GM19468 (cell line): ENCODE results near the gene SPTBN2.
"Not testable (repeated sequence)": the region's sequence is repeated elsewhere in the genome, so short reads cannot be mapped to it uniquely, and the experiment has no call there.

Source experiments
- ATAC-seq: cut with Tn5 transposase; IDR thresholded peaks from one replicate; pipeline ENCODE4 v1.9.1; 2021; ENCODE audit warnings: mild to moderate bottlenecking, moderate library complexity, moderate number of reproducible peaks; ENCODE audit not compliant: unreplicated experiment; ENCODE audit errors: extremely low read depth

Gene SPTBN2

DNA sequence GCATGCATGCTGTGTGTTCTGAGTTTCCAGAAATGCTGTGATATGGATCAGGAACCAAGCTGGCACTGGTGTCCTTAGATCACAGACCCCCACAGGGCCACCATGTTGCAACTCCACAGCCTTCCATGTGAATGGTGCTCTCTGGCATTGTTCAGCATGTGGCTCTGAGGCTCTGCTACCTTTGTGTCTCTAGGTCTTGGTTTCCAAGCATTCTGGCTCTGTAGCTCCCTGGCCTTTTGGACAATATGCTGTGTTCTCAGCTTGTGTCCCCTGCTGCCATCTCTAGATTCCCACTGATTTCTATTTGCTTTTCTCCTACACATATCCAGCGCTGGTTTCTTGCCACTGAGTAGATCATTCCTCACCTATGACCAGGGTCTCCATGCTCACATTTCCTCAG is 3.9 kb downstream of the SPTBN2 start:
- no peak for ATAC-seq

DNA sequence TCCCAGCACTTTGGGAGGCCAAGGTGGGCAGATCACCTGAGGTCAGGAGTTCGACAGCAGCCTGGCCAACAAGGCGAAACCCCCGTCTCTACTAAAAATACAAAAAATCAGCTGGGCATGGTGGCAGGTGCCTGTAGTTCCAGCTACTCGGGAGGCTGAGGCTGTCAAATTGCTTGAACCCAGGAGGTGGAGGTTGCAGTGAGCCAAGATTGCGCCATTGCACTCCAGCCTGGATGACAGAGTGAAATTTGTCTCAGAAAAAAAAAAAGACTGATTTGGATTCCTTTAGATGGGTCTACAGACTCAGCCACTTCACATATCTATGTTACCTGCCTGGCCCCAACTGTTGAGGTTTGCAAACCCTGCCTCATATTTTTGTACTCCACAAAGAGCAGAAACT is 4.8 kb downstream of the SPTBN2 start:
- ATAC-seq: not testable (repeated sequence)

- ATAC-seq: no peak
These were observed 5.3 kb downstream of the SPTBN2 start for GRCh38 chr11:66723693-66724092.

DNA sequence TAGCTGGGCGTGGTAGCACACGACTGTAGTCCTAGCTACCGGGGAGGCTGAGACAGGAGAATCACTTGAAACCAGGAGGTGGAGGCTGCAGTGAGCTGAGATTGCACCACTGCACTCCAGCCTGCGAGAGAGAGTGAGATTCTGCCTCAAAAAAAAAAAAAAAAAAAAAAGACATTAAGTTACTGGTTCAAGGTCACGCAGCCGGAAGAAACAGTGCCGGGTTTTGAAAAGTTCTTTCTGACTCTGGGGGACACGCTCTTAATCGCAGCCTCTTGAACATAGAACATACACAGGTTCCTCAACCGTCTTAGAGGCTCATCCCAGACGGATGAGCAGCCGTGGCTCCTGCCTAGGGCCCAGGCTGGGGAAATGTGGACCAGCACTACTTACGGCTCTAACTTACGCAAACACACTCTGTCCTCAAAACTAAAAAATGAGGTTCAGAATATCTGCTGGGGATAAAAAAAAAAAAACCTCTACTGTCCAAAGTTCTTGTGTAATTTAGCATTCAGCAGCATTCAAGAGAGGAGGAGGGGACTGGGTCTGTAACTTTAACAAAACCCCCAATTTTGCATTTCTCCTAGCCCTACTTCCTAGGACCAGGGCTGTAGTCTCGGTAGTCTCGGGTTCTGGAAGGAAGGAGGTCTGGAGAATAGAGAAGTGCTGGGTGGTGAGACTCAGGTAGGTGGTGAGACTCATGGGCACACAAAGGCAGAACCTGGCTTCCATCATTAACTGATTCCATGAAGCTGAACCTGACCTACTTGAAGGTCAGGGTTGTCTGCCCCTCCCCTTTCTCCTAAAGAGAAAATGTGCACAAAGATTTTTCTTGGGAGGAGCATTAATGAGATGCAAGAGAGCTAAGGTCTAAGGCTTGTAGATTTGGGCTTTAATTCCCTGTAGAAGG is 6.0 kb downstream of the SPTBN2 start:
- ATAC-seq: no peak

DNA sequence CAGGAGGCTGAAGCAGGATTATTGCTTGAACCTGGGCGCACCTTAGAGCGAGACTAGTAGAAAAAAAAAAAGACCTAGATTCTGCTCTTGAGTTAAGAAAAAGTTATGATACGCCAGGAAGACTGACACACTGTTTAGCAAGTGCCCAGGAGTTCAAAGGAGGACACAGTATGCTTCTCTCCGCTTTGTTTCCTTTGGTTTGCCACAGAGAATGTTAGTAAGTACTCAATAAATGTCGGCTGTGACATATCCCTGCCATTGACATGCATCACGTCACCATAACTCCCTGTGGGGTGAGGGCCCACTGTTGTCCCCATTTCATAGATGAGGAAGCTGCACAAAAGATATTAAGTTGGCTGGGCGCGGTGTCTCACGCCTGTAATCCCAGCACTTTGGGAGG is 7.1 kb downstream of the SPTBN2 start:
- ATAC-seq: no peak

DNA sequence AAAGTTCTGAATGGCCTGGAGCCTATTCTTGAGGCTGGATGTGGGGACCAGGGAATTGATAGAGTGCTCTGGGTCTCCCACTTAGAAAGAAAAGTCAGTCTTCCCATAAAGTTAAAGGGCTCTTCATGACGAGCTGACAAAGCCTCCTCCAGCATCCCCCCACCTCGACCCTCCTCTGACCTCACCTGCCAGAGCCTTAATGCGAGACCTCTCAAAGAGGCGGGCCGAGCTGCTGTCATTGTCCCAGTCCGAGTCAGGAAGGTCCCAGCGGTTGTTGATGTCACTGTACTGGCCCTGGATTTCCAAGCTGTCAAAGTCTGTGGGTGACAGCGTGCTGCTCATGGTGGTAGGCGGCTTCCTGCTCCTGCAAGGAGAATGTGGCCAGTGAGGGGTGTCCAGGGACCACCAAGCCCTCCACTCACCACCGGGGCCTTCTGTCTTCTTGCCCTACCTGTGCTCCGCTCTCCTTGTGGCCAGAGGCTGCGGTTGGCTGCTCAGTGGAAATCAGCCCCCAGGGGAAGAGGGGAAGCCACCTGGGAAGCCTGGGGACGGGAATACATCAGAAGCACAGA is 8.0 kb downstream of the SPTBN2 start:
- no peak for ATAC-seq

DNA sequence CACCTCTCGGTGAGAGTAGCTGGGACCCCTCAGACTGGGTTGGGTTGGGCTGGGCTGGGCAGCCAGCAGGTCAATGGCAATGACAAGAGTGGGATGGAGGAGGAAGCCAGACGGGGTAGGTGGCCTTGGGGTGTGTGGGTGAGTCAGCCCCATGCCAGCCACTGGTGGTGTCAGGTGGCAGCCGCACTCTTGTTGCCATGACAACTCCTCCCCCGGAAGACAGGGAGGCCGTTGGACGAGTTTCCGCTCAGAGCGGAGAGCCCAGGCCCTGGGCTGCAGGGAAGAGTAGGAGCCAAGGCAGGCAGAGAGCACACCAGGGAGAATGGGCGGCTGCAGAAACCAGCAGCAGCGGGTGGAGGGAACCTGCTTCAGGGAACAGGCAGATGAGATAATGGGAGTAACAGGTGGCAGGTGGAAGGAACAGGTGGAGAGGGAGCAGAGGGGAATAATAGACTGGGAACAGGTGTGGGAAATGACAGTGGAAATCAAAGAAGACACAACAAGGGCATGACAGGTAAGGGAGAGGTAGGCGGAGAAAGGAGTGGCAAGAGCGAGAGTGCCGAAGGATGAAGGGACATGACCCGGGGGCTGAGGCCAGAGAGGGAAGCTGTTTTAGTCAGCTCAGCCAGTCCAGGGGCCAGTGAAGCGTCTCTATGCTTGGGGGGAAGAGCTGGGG is 8.7 kb downstream of the SPTBN2 start:
- ATAC-seq: no peak

DNA sequence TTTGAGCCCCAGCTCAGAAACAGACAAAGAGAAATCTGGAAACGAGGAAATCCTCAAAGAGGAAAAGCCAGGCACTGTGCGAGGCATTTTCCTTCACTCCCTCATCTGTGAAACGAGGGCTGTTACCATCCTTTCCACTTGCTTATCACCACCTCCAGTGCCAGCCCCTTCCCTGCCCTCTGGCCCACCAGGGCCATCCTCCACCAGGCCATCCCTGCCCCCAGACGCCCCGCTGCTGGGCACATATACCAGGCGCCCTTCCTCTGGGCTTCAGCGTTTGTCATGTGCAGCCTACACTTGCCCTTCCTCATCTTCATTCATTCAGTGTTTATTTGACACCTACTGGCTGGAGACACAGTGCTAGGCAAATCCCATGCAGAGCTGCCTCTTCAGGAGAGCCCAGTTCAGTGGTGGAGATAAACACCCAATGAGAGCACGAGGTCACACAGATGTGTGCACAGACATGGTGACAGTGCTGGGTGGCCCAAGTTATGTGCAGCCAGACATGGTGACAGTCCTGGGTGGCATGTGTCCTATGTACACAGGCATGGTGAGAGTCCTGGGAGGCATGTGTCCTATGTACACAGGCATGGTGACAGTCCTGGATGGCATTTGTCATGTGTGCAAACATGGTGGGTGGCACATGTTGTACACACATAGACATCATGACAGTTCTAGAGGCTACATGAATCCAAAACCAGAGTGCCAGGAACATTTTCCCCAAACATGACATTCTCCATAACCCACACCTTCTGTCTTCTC is 9.7 kb downstream of the SPTBN2 start:
- ATAC-seq: no peak

- no peak for ATAC-seq
These were observed 10.6 kb downstream of the SPTBN2 start for GRCh38 chr11:66718320-66718971.

- no peak for ATAC-seq
These were observed 11.1 kb downstream of the SPTBN2 start for GRCh38 chr11:66717925-66718319.

DNA sequence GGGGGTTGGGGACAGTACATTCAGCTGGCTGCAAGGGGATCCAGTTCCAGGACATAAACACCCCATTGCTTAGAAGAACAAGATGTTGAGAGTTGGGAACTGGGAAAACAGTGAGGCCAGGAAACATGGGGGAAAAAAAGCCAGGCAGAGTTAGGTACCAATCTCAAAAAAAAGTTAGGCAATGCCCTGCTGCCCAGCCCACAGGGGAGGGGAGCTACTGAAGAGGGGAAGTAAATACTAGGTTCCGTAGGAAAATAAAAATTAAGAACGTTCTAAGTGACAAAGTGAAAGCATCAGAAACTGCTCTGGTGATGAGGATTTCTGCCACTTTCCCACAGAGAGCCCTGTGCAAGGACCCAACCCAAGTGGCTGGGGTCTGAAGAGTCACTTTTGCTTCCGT is 12.0 kb downstream of the SPTBN2 start:
- ATAC-seq: no peak

- ATAC-seq: no peak
These were observed 13.5 kb downstream of the SPTBN2 start for GRCh38 chr11:66715346-66716085.

- ATAC-seq: no peak
These were observed 15.1 kb downstream of the SPTBN2 start for GRCh38 chr11:66713746-66714480.

GRCh38 chr11:66710384-66710930 is 18.6 kb downstream of the SPTBN2 start:
- ATAC-seq: no peak

DNA sequence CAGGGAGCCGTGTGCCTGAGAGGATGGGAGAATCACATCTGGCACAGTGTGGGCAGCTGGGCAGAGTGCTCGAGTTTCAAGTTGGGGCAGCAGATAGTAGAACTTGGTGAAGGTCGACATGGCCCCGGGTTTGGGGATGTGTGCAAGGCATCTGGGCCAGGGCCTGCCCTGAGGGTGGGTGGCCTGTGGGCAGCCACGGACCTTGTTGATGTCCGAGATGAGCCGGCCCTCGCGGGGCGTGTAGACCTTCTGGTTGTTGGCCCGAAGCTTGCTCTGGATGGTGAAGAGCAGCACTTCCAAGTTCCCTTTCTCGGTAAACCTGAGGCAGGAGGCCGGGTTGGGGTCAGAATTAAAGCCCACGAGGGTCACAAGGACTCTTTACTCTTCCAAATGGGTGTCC is 20.3 kb downstream of the SPTBN2 start:
- ATAC-seq: no peak

- no peak for ATAC-seq
These were observed 20.9 kb downstream of the SPTBN2 start for GRCh38 chr11:66708094-66708493.

DNA sequence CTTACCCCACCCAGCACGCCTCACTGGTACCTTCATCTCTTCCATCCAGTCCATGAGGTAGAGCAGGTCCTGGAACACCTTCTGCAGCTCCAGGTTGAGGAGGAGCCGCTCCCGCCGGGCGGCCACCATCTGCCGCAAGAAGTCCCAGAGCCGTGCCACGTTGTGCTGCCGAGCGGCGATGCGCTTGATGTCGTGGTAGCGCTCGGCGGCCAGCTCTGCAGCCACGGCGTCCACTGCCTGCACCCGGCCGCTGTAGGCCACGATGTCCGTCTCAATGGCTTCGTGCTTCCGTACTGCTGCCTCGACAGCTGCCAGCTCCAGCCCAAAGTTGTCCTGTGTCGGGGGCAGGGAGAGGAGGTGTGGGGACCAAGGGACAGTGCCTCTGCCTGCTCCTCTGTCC is 21.5 kb downstream of the SPTBN2 start:
- ATAC-seq: no peak

GRCh38 chr11:66706989-66707388 is 22.0 kb downstream of the SPTBN2 start:
- no peak for ATAC-seq
